Occipital lobe (tissue), 2 donors: Measurements from ENCODE around the gene LYRM1. TPM values are rescaled to one million over a fixed set of nuclear protein-coding genes. Genes with fewer than 3 reads are reported as not detected.
"Not testable (repeated sequence)": the region's sequence is repeated elsewhere in the genome, so short reads cannot be mapped to it uniquely, and the experiment has no call there.

Source experiments
- DNase-seq: peaks from one replicate; lab custom pipeline; 2025; lab: John Stamatoyannopoulos, UW
- total RNA-seq: library from RNA; depleted of rRNA; stranded (reverse); fragments of >200 nt; gene quantifications from one replicate; pipeline ENCODE4 v1.2.3, GENCODE V29; 2014

The LYRM1 gene
- total RNA-seq, result 66.9 TPM

DNA sequence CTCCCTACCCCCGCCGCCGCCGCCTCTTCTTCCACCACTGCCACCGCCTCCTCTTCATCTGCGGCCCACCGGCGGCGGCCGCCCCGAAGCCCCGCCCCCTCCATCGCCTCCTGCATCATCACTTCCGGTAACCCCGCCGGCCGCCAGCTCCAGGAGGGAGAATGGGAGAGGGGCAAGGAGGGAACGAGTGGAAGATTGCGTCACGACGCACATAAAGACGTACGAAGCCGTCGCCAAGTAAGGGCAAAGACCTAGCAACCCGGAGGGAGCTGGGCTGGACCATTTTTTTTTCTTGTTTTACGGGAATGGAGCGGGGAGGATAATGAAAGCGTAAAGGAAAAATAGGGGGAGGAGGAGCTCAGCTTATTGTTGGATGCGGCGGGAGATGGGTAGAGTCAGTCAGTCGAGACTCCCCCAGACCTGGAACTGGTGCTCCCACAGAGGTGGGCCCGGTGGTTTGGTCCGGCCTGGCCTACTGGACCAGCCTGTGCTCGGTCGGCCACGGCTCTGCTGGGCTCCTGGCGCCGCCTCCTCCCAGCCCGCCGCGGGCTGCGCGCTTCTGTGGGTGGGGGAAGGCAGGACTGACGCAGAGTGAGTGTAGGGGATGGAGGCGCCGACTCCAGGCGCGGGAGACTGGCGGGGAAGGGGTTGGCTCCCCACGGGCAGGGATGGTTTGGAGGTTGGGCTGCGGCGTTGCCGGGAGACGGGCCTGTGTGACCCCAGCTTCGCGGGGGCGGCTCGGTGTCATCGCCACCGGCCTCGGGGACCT, at the start of gene LYRM1, which contains the start of gene DCUN1D3:
LYRM1 (plus strand) TSS at position 473 of the 769 bp plus-strand sequence. CDS start 14,785 bp downstream, outside the sequence.
DCUN1D3 (minus strand) TSS at position 60 of the 769 bp plus-strand sequence. CDS start 37,820 bp downstream, outside the sequence.
- peak; percentile 94 for DNase-seq

DNA sequence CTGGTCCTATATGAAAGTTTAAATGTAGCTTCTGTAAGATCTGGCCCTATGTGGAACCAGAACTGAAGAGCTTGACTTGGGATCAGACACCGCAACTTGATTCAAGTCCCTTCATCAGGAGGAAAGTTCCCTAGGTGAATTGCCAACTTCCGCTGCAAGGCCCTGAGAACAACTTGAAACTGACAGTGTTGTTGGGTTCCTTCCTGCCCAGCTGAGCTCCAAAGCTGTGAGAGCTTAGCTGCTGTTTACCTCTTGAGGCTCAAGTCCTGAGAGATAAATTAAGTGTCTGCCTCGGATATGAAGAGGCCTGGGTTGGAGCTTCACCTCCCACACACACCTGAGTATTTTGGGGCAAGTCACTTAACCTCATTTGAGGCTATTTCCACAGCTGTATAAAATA, 49.6 kb upstream of the LYRM1 start:
- no peak for DNase-seq

GRCh38 chr16:20851601-20852000, 49.0 kb upstream of the LYRM1 start:
- DNase-seq, result peak; percentile 10

- no peak for DNase-seq
Measured at GRCh38 chr16:20853143-20853542, 47.4 kb upstream of the LYRM1 start.

DNA sequence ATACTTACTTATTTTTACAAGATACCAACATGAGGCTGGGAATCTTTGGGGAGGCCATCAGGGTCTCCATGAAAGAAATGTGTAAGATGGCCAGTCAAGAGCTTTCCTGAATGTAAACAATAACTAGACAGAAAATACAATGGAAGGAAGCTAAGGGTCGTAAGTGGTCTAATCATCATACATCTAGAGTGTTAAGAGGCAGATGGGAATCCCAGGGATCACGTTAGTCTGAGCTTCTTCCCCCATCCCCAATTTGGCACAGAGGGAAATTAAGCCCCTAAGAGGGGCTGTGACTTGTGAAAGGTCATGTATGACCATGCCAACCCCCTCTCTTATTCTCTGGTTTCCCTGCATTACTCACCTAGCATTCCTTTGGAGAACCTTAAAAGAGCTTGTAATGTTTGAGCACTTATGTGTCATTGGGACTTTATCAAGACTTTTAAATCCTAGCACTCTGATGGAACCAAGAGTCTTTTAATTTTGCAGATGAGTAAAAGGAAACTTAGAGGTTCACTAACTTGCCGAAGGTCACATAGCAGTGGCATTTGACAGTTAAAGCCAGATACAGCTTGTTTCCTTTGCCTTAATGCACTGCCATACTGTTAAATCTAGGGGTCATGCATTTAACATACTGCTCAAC, 46.5 kb upstream of the LYRM1 start:
- no peak for DNase-seq

DNA sequence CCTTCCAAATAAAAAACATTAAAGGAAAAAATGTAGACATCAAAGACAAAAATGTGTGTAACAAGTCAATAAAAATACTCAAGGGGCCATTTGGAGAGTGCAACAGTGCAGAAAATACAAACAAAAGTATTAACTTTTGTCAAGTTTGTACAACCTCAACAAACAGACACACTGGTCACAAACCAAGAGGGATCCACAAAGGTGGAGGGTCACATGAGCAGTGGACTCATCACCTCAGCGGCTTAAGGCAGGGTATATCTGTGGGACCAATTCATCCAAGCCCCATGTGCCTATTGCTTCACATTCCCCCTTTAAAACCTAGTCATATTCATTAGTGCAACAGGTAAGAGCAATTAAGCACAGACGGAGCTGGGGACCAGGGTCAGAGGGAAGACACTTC, 45.6 kb upstream of the LYRM1 start:
- no peak for DNase-seq

DNA sequence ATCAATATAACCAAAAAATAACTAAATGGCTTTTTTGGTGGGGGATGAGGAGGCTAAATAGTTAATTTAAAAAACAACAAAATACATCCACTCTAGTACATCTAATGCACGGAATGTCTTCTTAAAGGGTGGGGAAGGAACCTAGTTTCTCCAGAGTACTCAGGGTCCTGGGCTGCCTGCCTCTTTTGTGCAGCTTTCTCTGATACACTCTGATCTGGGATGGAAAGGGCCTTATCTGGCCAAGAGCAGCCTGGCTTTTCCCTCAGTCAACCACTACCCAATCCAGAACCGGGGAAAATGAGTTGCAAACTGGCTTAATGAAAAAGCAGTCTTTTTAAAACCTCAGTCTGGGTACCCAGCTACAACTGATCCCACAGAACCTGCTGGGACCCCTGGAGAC, 43.3 kb upstream of the LYRM1 start:
- DNase-seq, result no peak

- no peak for DNase-seq
Measured at GRCh38 chr16:20859229-20859628, 41.3 kb upstream of the LYRM1 start.

- DNase-seq, result no peak
Measured at GRCh38 chr16:20859699-20860098, 40.9 kb upstream of the LYRM1 start.

DNA sequence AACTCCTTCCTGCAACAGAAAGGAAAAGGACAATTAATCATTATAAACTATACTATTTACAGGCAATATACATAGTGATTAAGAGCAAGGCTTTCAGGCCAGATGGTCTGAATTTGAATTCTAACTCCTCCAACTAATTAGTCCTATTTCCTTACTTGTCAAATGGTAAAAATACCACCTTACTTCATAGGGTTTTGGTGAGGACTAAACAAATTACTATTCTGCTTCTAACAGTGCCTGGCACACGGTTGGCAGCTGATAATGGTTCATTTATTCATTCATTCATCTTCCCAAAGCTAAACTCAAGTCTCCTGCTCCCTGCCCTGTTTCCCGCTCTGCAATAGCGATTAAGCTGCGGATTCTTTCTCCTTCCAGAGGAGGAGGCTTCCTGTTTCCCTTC, 40.2 kb upstream of the LYRM1 start:
- no peak for DNase-seq

GRCh38 chr16:20860995-20861394, 39.6 kb upstream of the LYRM1 start:
- DNase-seq, result not testable (repeated sequence)

DNA sequence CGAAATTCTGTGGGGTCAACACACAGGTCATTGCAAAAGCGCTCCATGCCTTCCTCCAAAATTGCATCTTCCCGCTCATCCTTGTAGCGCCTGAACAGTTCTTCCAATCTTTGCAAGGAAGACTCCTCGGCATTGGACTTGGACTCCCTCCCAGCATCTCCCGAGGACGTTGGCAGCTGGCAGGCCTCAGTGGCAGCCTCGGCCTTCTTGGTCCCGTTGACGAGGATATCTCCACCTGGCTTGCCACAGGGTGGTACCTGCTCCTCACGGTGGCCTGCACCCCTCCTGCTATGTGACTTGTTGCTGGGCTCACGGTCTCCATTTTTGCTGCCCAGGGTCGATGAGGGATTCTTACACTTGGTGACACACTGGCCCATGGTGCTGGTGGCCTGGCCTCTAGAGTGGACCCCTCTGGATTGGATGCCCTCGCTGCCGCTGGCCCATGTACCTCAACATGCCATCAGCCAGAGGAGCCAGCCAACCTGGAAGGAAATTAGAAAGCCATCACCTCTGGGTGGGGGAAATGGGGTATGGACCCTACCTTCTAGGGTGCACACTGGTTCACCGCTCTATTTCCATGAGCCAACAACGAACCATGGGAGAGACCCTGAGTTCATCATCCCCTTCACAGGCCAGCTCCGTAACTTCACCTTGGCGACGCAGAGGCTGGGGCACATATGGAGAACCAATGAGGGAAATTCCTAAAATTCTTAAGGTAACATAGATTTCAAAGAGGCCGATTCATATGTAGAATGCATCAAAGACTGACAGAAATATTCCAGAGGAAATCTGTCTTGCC, 38.2 kb upstream of the LYRM1 start:
- no peak for DNase-seq

DNA sequence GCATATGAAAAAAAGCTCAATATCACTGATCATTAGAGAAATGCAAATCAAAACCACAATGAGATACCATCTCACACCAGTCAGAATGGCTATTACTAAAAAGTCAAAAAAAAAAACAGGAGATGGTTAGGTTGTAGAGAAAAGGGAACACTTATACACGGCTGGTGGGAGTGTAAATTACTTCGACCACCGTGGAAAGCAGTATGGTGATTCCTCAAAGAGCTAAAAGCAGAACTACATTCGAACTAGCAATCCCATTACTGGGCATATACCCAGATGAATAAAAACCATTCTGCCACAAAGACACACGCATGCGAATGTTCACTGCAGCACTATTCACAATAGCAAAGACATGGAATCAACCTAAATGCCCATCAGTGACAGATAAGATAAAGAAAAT, 36.2 kb upstream of the LYRM1 start:
- not testable (repeated sequence) for DNase-seq

- DNase-seq, result no peak
Measured at GRCh38 chr16:20865420-20866131, 35.0 kb upstream of the LYRM1 start.

- DNase-seq, result no peak
Measured at GRCh38 chr16:20866145-20866772, 34.3 kb upstream of the LYRM1 start.

DNA sequence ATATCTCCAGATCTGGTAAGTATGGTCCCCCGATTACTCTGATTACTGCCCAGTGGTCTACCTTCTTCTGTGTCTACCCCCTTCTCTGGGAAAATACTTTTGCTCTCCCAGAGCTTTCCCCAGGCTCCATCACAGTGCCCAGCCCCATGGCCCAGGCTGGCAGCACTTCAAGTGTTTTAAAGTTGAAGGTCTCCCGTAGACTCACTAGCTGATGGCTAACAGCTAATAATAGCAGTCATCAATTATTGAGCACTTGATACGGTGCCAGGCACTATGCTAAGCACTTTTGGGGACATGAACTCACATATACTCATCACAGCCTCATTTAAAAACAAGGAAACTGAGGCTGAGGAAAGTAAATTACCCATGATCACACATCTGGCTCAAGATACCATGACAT, 33.8 kb upstream of the LYRM1 start:
- DNase-seq, result no peak

- no peak for DNase-seq
Measured at GRCh38 chr16:20867585-20867984, 33.0 kb upstream of the LYRM1 start.

- peak; percentile 63 for DNase-seq
Measured at GRCh38 chr16:20868890-20869289, 31.7 kb upstream of the LYRM1 start.

DNA sequence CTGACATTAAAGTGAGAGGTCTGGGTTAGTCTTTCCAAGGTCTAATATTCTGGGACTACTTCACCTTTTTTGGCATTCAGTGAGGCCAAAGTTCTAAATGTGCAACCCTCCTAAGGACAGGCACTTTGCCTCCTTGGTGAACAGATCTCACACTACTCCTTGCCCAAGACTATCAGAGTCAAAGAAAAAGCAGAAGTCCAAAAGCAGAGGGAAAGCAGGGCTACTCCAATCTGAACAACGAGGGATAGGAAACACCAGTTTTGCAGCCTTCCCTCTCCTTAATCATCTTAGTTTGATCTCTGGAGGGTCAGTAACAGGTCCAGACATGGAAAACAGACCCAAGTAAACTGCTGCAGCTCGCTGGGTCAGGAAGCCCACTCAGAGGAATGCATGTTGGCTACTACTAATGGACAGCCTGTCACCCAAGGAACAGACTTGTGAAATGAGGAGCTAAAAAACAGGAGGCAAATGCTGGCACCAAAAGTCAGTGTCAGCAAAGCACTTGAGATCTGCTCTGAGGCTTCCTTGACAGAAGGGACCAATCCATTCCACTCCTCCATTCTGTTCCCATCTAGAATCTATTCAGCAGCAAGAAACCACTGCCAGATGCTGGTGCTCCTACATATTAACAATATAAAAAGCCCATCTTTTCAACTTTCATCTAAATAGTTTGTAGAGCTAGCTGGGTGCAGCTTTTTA, 30.3 kb upstream of the LYRM1 start:
- no peak for DNase-seq

- no peak for DNase-seq
Measured at GRCh38 chr16:20871258-20871657, 29.3 kb upstream of the LYRM1 start.
